Adipose tissue (tissue), 3 donors: ENCODE results near the gene SWT1. TPM values are rescaled to one million over a fixed set of nuclear protein-coding genes. Genes with fewer than 3 reads are reported as not detected.
A peak's percentile ranks its signal among the peaks of the same experiment; 100 is the strongest.
"Not testable (repeated sequence)": the region's sequence is repeated elsewhere in the genome, so short reads cannot be mapped to it uniquely, and the experiment has no call there.

Experiments used
- H3K27ac ChIP-seq: one replicate; pipeline ENCODE4 v1.5.1; 2013; ENCODE audit warnings: low read depth, low read length
- WGBS, 3 donors: extraction: QIAGEN DNeasy Blood & Tissue Kit; methylation state at CpG; one replicate each; pipeline ENCODE4 v1.1.7; 2013; 5-methylcytosine and 5-hydroxymethylcytosine counted together
- polyA plus RNA-seq, 3 donors: library from polyadenylated mRNA; stranded (reverse); fragments of 200-250 nt; gene quantifications; one replicate each; pipeline ENCODE4 v1.2.3, GENCODE V29; 2013
- donor health status: healthy with polysubstance abuse.
- donor health status: Bipolar disorder and iron deficiency.
- donor health status: healthy.

Gene SWT1
- polyA plus RNA-seq, 3 donors, result 1.7 to 5.5 (median 5.1) TPM

- no peak overlapping the region for H3K27ac ChIP-seq
These were observed 154.7 kb downstream of the SWT1 start for GRCh38 chr1:185311589-185312225.

GRCh38 chr1:185312361-185313138, 155.6 kb downstream of the SWT1 start:
- 70 to 85% (median 83%) methylated on average over 4 of the region's 4 CpGs for WGBS, 3 donors
- no peak overlapping the region for H3K27ac ChIP-seq

GRCh38 chr1:185314411-185314810, 157.4 kb downstream of the SWT1 start:
- no peak overlapping the region for H3K27ac ChIP-seq
- WGBS, 3 donors, result 26 to 57% (median 40%) methylated on average over 1 of the region's 1 CpG

- H3K27ac ChIP-seq, result peak overlapping the region; percentile 91
- 4 to 27% (median 19%) methylated on average over 8 of the region's 8 CpGs for WGBS, 3 donors
These were observed 158.6 kb downstream of the SWT1 start for GRCh38 chr1:185315445-185316071.

- WGBS, 3 donors, result 0 to 1% (median 0%) methylated on average over 81 to 88 of the region's 88 CpGs
- H3K27ac ChIP-seq, result peak overlapping the region; percentile 91
These were observed 159.4 kb downstream of the SWT1 start for GRCh38 chr1:185316163-185317033.

- 1% methylated on average over 59 to 80 of the region's 80 CpGs for WGBS, 3 donors
- H3K27ac ChIP-seq, result peak within 1 kb of the TSS; percentile 91
These were observed 160.3 kb downstream of the SWT1 start, which contains the start of gene IVNS1ABP for GRCh38 chr1:185317034-185317885. Gene IVNS1ABP, minus strand, starts transcription at chr1:185317243. Its CDS starts 7,750 bp downstream, at chr1:185309493.

- peak overlapping the region; percentile 60 for H3K27ac ChIP-seq
- WGBS, 3 donors, result 16 to 25% (median 23%) methylated on average over 11 of the region's 11 CpGs
These were observed 160.9 kb downstream of the SWT1 start for GRCh38 chr1:185317886-185318310.

- H3K27ac ChIP-seq, result no peak overlapping the region
- WGBS, 3 donors, result 67 to 73% (median 72%) methylated on average over 10 of the region's 10 CpGs
These were observed 161.6 kb downstream of the SWT1 start for GRCh38 chr1:185318431-185319138.

GRCh38 chr1:185319139-185319475, 162.1 kb downstream of the SWT1 start:
- 64 to 75% (median 74%) methylated on average over 1 of the region's 1 CpG for WGBS, 3 donors
- H3K27ac ChIP-seq, result no peak overlapping the region

GRCh38 chr1:185321104-185321503, 164.1 kb downstream of the SWT1 start:
- not testable (repeated sequence) for H3K27ac ChIP-seq
- 97% methylated on average over 7 of the region's 7 CpGs for WGBS, 3 donors

GRCh38 chr1:185321653-185322221, 164.8 kb downstream of the SWT1 start:
- H3K27ac ChIP-seq, result not testable (repeated sequence)
- 98% methylated on average over 36 of the region's 36 CpGs for WGBS, 3 donors

- 69 to 81% (median 76%) methylated on average over 2 of the region's 2 CpGs for WGBS, 3 donors
- H3K27ac ChIP-seq, result no peak overlapping the region
These were observed 165.7 kb downstream of the SWT1 start for GRCh38 chr1:185322636-185323035.

- no peak overlapping the region for H3K27ac ChIP-seq
- 92 to 97% (median 95%) methylated on average over 3 of the region's 3 CpGs for WGBS, 3 donors
These were observed 167.2 kb downstream of the SWT1 start for GRCh38 chr1:185324118-185324517.

GRCh38 chr1:185325413-185325812, 168.4 kb downstream of the SWT1 start:
- WGBS, 3 donors, result 53 to 65% (median 54%) methylated on average over 4 of the region's 4 CpGs
- H3K27ac ChIP-seq, result no peak overlapping the region

GRCh38 chr1:185328255-185328654, 171.3 kb downstream of the SWT1 start:
- H3K27ac ChIP-seq, result no peak overlapping the region
- 61 to 97% (median 70%) methylated on average over 4 of the region's 4 CpGs for WGBS, 3 donors

GRCh38 chr1:185334182-185334581, 177.2 kb downstream of the SWT1 start:
- WGBS, 3 donors, result 64 to 68% (median 67%) methylated on average over 4 of the region's 4 CpGs
- H3K27ac ChIP-seq, result no peak overlapping the region

- WGBS, 3 donors, result 59 to 85% (median 60%) methylated on average over 4 of the region's 4 CpGs
- H3K27ac ChIP-seq, result no peak overlapping the region
These were observed 180.3 kb downstream of the SWT1 start for GRCh38 chr1:185337246-185337645.
